ENCODE measurements around the gene PCAT6. TPM values are rescaled to one million over a fixed set of nuclear protein-coding genes. Genes with fewer than 3 reads are reported as not detected.
"Not testable (repeated sequence)": the region's sequence is repeated elsewhere in the genome, so short reads cannot be mapped to it uniquely, and the experiment has no call there.

The PCAT6 gene
- total RNA-seq, 1 donor from 2014 or later: 5.7 TPM

DNA sequence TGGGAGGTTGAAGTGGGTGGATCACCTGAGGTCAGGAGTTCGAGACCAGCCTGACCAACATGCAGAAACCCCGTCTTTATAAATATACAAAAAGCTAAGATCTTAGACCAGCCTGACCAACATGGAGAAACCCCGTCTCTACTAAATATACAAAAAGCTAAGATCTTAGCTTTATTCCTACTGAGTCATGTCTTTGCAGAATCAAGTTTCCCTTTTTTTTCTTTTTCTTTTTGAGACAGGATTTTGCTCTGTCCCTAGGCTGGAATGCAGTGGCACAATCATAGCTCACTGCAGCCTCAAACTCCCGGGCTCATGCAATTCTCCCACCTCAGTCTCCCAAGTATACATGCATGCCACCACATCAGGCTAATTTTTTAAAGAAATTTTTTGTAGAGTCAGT, 23.9 kb upstream of the PCAT6 start:
- H3K27me3 Mint-ChIP-seq (ENCODE audit: low read depth): no peaks in the 10 kb centered on the region
- no peak overlapping the region for H3K4me3 Mint-ChIP-seq
- H3K4me1 Mint-ChIP-seq: peaks cover 28% of the 10 kb centered on the region
- H3K9me3 Mint-ChIP-seq: peaks cover 3% of the 10 kb centered on the region
- no peak for DNase-seq (ENCODE audit: low read depth, low spot score)
- no peak for TF ChIP-seq CTCF (conservative IDR thresholded peaks at IDR 0.05)
- no peak overlapping the region for H3K27ac Mint-ChIP-seq (ENCODE audit: unreplicated experiment)
- H3K36me3 Mint-ChIP-seq (ENCODE audit: low read depth): peaks cover 3% of the 10 kb centered on the region

DNA sequence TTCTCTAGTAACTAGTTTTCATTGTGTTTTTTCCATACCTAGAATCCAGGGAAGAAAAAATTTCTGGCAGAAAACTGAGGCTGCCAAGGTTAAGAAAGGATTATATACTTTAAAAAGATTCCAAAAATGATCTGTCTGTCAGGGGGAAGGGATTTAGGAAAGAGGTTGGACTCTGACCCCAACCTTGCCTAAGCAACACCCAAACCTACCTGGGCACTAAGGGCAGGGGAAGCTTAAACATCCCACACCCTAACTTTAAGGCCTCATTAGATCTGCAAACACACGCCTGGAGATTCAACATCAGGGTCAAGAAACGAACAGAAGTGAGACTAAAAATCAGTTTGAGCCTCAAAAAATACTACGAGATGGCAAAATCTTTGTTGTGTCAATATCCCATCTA, 22.0 kb upstream of the PCAT6 start:
- Mint-ChIP-seq H3K36me3 (ENCODE audit: low read depth) (peaks cover 3% of the 10 kb centered on the region), H3K27me3 (ENCODE audit: low read depth) (no peaks in the 10 kb centered on the region), H3K9me3 (peaks cover 3% of the 10 kb centered on the region), H3K4me1 (peaks cover 32% of the 10 kb centered on the region), H3K4me3 (no peak overlapping the region), H3K27ac (ENCODE audit: unreplicated experiment) (no peak overlapping the region)
- no peak for DNase-seq (ENCODE audit: low read depth, low spot score)
- TF ChIP-seq CTCF (conservative IDR thresholded peaks at IDR 0.05): no peak

DNA sequence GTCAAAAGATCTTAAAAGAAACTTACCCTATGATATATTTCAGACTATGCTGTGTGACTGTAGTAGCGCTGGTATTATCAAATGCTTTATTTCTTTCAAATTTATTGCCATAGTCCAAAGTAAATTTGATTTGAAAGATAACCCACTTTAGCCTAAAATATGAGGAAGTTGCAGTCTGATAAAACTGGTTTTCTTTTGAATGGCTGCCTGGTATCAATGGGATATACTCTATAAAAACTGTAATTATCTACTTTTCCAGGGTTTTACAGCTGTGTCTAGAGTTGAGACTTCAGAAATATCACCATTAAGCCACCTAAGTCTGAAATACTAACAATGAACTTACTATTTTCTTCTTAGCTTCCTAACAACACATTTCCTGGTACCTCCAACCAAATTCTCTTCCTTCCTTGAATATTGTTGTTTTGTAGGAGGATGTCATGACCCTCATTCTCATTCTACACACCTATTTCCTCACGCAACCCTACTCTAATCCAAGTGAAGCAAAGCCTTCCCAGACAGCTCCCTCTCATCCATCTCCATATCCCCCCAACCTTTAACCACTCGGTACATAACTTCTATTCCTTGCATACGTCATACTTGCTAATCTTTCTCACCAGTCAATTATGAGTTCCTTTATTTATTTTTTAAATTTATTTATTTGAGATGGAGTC, 19.5 kb upstream of the PCAT6 start:
- no peak for TF ChIP-seq CTCF (conservative IDR thresholded peaks at IDR 0.05)
- Mint-ChIP-seq H3K27me3 (ENCODE audit: low read depth) (no peaks in the 10 kb centered on the region), H3K9me3 (peaks cover 3% of the 10 kb centered on the region), H3K4me3 (no peak overlapping the region), H3K36me3 (ENCODE audit: low read depth) (peaks cover 3% of the 10 kb centered on the region), H3K4me1 (peaks cover 28% of the 10 kb centered on the region), H3K27ac (ENCODE audit: unreplicated experiment) (peak overlapping the region; percentile 9)
- DNase-seq (ENCODE audit: low read depth, low spot score): no peak

GRCh38 chr1:202794051-202794740, 16.6 kb upstream of the PCAT6 start:
- no peak overlapping the region for H3K27ac Mint-ChIP-seq (ENCODE audit: unreplicated experiment)
- no peak for TF ChIP-seq CTCF (conservative IDR thresholded peaks at IDR 0.05)
- H3K36me3 Mint-ChIP-seq (ENCODE audit: low read depth): no peaks in the 10 kb centered on the region
- H3K4me1 Mint-ChIP-seq: peaks cover 24% of the 10 kb centered on the region
- H3K9me3 Mint-ChIP-seq: no peaks in the 10 kb centered on the region
- DNase-seq (ENCODE audit: low read depth, low spot score): no peak
- H3K27me3 Mint-ChIP-seq (ENCODE audit: low read depth): no peaks in the 10 kb centered on the region
- no peak overlapping the region for H3K4me3 Mint-ChIP-seq

DNA sequence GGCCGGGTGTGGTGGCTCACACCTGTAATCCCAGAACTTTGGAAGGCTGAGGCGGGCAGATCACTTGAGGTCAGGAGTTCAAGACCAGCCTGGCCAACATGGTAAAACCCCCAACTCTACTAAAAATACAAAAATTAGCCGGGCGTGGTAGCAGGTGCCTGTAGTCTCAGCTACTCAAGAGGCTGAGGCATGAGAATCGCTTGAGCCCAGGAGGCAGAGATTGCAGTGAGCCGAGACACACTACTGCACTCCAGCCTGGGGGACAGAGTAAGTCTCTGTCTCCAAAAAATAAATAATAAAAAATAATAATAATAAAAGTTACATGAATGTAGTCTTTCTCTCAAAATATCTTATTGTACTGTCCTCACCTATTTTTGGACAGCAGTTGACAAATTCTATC, 15.8 kb upstream of the PCAT6 start:
- not testable (repeated sequence) for H3K4me3 Mint-ChIP-seq; H3K27ac Mint-ChIP-seq (ENCODE audit: unreplicated experiment); H3K27me3 Mint-ChIP-seq (ENCODE audit: low read depth); H3K9me3 Mint-ChIP-seq; H3K36me3 Mint-ChIP-seq (ENCODE audit: low read depth); DNase-seq (ENCODE audit: low read depth, low spot score)
- peaks cover 24% of the 10 kb centered on the region for H3K4me1 Mint-ChIP-seq

GRCh38 chr1:202796670-202797069, 14.1 kb upstream of the PCAT6 start:
- peaks cover 25% of the 10 kb centered on the region for H3K4me1 Mint-ChIP-seq
- H3K36me3 Mint-ChIP-seq (ENCODE audit: low read depth): peaks cover 4% of the 10 kb centered on the region
- no peaks in the 10 kb centered on the region for H3K9me3 Mint-ChIP-seq
- H3K4me3 Mint-ChIP-seq: no peak overlapping the region
- no peaks in the 10 kb centered on the region for H3K27me3 Mint-ChIP-seq (ENCODE audit: low read depth)
- no peak for DNase-seq (ENCODE audit: low read depth, low spot score)
- TF ChIP-seq CTCF (conservative IDR thresholded peaks at IDR 0.05): no peak
- H3K27ac Mint-ChIP-seq (ENCODE audit: unreplicated experiment): no peak overlapping the region
